Stimulated activated CD4-positive, alpha-beta T cell treated with anti-CD3 and anti-CD28 coated beads, Interleukin-2, amount 100 ng/mL, for 4 hours (primary cell): Measurements from ENCODE around the gene TMEM109.

ENCODE experiments used
- DNase-seq: peaks from one replicate; pipeline ENCODE4 v3.0.0-alpha.2; 2020; ENCODE audit warnings: low read depth

The TMEM109 gene

DNA sequence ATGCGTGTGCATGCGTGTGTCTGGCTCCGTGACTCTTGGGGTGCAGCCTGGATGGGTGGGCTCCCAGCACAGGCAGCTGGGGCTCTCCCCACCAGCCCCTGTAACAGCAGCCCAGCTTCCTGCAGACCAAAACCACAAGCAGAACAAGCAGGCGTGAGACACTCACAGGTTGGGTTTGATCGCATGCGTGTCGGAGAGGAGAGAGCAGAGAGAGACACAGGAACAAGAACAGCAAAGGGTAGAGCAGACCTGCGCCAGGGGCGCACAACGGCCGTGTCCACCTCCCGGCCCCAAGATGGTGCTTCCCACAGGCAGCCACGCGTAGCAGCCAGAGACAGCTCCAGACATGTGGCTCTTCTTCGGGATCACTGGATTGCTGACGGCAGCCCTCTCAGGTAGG is 57.6 kb downstream of the TMEM109 start, which contains the start of gene CD6:
Gene CD6 (plus strand): TSS at position 161 of the 400 bp plus-strand sequence. CDS start 186 bp downstream, at position 347.
- DNase-seq = no peak

GRCh38 chr11:60972182-60973030 is 58.4 kb downstream of the TMEM109 start:
- DNase-seq = no peak
